Measurements from ENCODE around the gene RPS18. TPM values are rescaled to one million over a fixed set of nuclear protein-coding genes. Genes with fewer than 3 reads are reported as not detected.

Gene RPS18
- total and polyA plus RNA-seq, 2 of the 13 experiments (the other 11 are each of a cell fraction or from before 2014, with no cell fraction given): 3,896 to 5,806 TPM

DNA sequence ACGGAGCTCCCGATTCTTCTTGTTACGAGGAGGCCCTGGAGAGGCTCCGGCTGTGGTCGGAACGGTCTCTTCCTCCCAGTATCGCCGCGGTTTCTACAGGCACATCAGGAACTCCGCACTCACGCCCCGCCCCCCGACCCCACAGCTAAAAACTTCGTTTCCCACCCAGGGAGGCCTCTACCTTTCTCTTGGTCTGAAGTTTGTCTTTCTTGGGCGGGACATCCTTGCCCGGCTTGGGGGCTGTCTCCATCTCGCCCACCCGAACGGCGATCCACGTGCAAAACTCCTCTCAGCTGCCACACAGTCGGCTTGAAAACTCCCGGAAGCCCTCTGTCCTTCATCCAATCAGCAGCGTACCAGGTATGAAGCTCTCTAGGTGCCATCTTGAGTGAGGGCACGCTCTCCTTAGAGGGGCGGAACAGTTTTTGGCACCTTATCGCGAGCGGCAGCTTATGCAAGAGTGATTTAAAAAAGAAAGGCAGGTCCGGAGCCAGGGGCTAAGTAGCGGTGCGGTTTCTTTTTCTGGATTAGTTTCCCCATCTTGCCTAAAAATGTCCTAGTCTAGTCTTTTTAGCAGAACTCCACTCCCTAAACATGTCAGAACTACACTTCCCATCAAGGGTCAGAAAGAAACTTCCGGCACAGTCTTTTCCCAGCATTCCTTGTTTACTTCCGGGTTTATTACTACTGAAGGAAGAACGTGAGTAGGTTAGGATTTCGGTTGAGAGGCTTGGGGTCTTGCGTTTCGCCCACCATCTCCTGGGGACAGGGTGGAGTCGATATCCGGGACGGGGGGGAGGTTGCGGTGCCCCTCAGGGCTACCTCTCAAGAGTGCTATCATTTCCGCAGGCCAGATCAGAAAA is 17.3 kb downstream of the RPS18 start, which contains the start of the genes PFDN6 and WDR46 (continued):
- TF ChIP-seq, protein P1, sequence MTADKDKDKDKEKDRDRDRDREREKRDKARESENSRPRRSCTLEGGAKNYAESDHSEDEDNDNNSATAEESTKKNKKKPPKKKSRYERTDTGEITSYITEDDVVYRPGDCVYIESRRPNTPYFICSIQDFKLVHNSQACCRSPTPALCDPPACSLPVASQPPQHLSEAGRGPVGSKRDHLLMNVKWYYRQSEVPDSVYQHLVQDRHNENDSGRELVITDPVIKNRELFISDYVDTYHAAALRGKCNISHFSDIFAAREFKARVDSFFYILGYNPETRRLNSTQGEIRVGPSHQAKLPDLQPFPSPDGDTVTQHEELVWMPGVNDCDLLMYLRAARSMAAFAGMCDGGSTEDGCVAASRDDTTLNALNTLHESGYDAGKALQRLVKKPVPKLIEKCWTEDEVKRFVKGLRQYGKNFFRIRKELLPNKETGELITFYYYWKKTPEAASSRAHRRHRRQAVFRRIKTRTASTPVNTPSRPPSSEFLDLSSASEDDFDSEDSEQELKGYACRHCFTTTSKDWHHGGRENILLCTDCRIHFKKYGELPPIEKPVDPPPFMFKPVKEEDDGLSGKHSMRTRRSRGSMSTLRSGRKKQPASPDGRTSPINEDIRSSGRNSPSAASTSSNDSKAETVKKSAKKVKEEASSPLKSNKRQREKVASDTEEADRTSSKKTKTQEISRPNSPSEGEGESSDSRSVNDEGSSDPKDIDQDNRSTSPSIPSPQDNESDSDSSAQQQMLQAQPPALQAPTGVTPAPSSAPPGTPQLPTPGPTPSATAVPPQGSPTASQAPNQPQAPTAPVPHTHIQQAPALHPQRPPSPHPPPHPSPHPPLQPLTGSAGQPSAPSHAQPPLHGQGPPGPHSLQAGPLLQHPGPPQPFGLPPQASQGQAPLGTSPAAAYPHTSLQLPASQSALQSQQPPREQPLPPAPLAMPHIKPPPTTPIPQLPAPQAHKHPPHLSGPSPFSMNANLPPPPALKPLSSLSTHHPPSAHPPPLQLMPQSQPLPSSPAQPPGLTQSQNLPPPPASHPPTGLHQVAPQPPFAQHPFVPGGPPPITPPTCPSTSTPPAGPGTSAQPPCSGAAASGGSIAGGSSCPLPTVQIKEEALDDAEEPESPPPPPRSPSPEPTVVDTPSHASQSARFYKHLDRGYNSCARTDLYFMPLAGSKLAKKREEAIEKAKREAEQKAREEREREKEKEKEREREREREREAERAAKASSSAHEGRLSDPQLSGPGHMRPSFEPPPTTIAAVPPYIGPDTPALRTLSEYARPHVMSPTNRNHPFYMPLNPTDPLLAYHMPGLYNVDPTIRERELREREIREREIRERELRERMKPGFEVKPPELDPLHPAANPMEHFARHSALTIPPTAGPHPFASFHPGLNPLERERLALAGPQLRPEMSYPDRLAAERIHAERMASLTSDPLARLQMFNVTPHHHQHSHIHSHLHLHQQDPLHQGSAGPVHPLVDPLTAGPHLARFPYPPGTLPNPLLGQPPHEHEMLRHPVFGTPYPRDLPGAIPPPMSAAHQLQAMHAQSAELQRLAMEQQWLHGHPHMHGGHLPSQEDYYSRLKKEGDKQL (CRISPR knock-in tag; IDR thresholded peaks at IDR 0.05; ENCODE audit: low read depth): no peak
- TF ChIP-seq, protein P2, sequence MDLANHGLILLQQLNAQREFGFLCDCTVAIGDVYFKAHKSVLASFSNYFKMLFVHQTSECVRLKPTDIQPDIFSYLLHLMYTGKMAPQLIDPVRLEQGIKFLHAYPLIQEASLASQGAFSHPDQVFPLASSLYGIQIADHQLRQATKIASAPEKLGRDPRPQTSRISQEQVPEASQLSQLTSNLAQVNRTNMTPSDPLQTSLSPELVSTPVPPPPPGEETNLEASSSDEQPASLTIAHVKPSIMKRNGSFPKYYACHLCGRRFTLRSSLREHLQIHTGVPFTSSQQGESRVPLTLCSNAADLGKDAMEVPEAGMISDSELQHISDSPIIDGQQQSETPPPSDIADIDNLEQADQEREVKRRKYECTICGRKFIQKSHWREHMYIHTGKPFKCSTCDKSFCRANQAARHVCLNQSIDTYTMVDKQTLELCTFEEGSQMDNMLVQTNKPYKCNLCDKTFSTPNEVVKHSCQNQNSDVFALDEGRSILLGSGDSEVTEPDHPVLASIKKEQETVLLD (CRISPR knock-in tag; IDR thresholded peaks at IDR 0.05; ENCODE audit: low read depth): no peak
- TF ChIP-seq ZNF644 (CRISPR knock-in tag; IDR thresholded peaks at IDR 0.05; ENCODE audit: low read depth) (no peak), NFE2 (CRISPR knock-in tag; IDR thresholded peaks at IDR 0.05) (no peak), HNRNPK (IDR thresholded peaks at IDR 0.05; ENCODE audit: low read depth, low read length, poor library complexity, severe bottlenecking) (no peak), ZKSCAN1 (IDR thresholded peaks at IDR 0.05; ENCODE audit: low read length) (no peak), TAF1 (CRISPR knock-in tag; IDR thresholded peaks at IDR 0.05) (peak; percentile 69), HNF4G (IDR thresholded peaks at IDR 0.05; ENCODE audit: borderline replicate concordance, low read depth, low read length) (no peak), HNF4G (CRISPR knock-in tag; IDR thresholded peaks at IDR 0.05; ENCODE audit: borderline replicate concordance, low read depth) (no peak; the same call in 1 of the 2 replicates), MEIS2 (CRISPR knock-in tag; IDR thresholded peaks at IDR 0.05) (no peak), NCOA2 (CRISPR knock-in tag; IDR thresholded peaks at IDR 0.05) (0 out of 2 replicates have a peak, but pooled peaks have one; percentile 26), ATF1 (CRISPR knock-in tag; IDR thresholded peaks at IDR 0.05) (peak; percentile 83), BHLHE40 (IDR thresholded peaks at IDR 0.05; ENCODE audit: low read length) (peak; percentile 71; the same call in 1 of the 2 replicates), ZNF790 (CRISPR knock-in tag; IDR thresholded peaks at IDR 0.05; ENCODE audit: borderline replicate concordance) (no peak)
- TF ChIP-seq, protein P3, sequence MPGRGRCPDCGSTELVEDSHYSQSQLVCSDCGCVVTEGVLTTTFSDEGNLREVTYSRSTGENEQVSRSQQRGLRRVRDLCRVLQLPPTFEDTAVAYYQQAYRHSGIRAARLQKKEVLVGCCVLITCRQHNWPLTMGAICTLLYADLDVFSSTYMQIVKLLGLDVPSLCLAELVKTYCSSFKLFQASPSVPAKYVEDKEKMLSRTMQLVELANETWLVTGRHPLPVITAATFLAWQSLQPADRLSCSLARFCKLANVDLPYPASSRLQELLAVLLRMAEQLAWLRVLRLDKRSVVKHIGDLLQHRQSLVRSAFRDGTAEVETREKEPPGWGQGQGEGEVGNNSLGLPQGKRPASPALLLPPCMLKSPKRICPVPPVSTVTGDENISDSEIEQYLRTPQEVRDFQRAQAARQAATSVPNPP (CRISPR knock-in tag; IDR thresholded peaks at IDR 0.05): no peak
- TF ChIP-seq, protein P4, sequence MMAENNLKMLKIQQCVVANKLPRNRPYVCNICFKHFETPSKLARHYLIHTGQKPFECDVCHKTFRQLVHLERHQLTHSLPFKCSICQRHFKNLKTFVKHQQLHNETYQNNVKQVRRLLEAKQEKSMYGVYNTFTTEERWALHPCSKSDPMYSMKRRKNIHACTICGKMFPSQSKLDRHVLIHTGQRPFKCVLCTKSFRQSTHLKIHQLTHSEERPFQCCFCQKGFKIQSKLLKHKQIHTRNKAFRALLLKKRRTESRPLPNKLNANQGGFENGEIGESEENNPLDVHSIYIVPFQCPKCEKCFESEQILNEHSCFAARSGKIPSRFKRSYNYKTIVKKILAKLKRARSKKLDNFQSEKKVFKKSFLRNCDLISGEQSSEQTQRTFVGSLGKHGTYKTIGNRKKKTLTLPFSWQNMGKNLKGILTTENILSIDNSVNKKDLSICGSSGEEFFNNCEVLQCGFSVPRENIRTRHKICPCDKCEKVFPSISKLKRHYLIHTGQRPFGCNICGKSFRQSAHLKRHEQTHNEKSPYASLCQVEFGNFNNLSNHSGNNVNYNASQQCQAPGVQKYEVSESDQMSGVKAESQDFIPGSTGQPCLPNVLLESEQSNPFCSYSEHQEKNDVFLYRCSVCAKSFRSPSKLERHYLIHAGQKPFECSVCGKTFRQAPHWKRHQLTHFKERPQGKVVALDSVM (CRISPR knock-in tag; IDR thresholded peaks at IDR 0.05): no peak
- TF ChIP-seq, protein P5, sequence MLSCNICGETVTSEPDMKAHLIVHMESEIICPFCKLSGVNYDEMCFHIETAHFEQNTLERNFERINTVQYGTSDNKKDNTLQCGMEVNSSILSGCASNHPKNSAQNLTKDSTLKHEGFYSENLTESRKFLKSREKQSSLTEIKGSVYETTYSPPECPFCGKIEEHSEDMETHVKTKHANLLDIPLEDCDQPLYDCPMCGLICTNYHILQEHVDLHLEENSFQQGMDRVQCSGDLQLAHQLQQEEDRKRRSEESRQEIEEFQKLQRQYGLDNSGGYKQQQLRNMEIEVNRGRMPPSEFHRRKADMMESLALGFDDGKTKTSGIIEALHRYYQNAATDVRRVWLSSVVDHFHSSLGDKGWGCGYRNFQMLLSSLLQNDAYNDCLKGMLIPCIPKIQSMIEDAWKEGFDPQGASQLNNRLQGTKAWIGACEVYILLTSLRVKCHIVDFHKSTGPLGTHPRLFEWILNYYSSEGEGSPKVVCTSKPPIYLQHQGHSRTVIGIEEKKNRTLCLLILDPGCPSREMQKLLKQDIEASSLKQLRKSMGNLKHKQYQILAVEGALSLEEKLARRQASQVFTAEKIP (CRISPR knock-in tag; IDR thresholded peaks at IDR 0.05; ENCODE audit: borderline replicate concordance): no peak

Measured in HepG2 (cell line).